H1 (cell line): Measurements from ENCODE around the gene SNTG2. TPM values are rescaled to one million over a fixed set of nuclear protein-coding genes. Genes with fewer than 3 reads are reported as not detected.

ENCODE experiments used
- CTCF ChIA-PET: fragments of 300-600 bp; sonication (Branson Sonifier 250); formaldehyde crosslinking; loops from one replicate; lab custom pipeline; 2021; ENCODE audit not compliant: partially characterized antibody; lab: Charles Lee
- POLR2A ChIA-PET: fragments of 300-600 bp; sonication (Branson Sonifier 250); formaldehyde crosslinking; loops from one replicate; lab custom pipeline; 2021; ENCODE audit warnings: inconsistent platforms; ENCODE audit not compliant: partially characterized antibody; lab: Charles Lee
- DNase-seq, 2 experiments: peaks; one replicate each; pipeline versions ENCODE4 v3.0.0 to v3.0.0-alpha.2; 2010 to 2022; ENCODE audit warnings: low spot score in 2 of 2, low read depth in 1 of 2, mixed read lengths in 1 of 2
- FAIRE-seq: peaks from 2 replicates; lab custom pipeline; 2011; peaks lifted over from hg19 to GRCh38; lab: Jason Lieb, UNC
- H2AFZ ChIP-seq: 2 replicates; pipeline ENCODE4 v1.8.1; 2012; ENCODE audit warnings: low read length, inconsistent platforms
- H2AK5ac ChIP-seq: 2 replicates; pipeline ENCODE4 v1.6.1; 2013; ENCODE audit warnings: low read depth, low read length
- H2BK120ac ChIP-seq: replicated peaks from 2 replicates; pipeline ENCODE3; 2013; ENCODE audit warnings: low read depth, low read length, inconsistent platforms
- H2BK12ac ChIP-seq: 2 replicates; pipeline ENCODE4 v1.6.1; 2013; ENCODE audit warnings: low read depth, low read length
- H2BK15ac ChIP-seq: 2 replicates; pipeline ENCODE4 v1.6.1; 2013; ENCODE audit warnings: low read length
- H2BK20ac ChIP-seq: 2 replicates; pipeline ENCODE4 v1.6.1; 2013; ENCODE audit warnings: low read length
- H2BK5ac ChIP-seq: 2 replicates; pipeline ENCODE4 v1.6.1; 2013; ENCODE audit warnings: low read depth, low read length
- H3K14ac ChIP-seq: 2 replicates; pipeline ENCODE4 v1.6.1; 2013; ENCODE audit warnings: inconsistent platforms; ENCODE audit not compliant: insufficient read length
- H3K18ac ChIP-seq: 2 replicates; pipeline ENCODE4 v1.6.1; 2013; ENCODE audit warnings: low read length; ENCODE audit errors: extremely low read depth
- H3K23ac ChIP-seq: 2 replicates; pipeline ENCODE4 v1.6.1; 2013; ENCODE audit warnings: inconsistent platforms; ENCODE audit not compliant: insufficient read length
- H3K23me2 ChIP-seq: 2 replicates; pipeline ENCODE4 v1.6.1; 2013; ENCODE audit warnings: low read depth, low read length
- H3K27ac ChIP-seq: 2 replicates; pipeline ENCODE4 v1.6.1; 2011; ENCODE audit warnings: low read depth, low read length, inconsistent platforms
- H3K27me3 ChIP-seq, 4 experiments: replicated peaks in 1 of 4; 1 replicate in 1 of 4; 2 replicates in 3 of 4; pipeline versions ENCODE4 v1.6.1 to v1.8.1; 2011 to 2013; ENCODE audit warnings: low read length in 3 of 4, mild to moderate bottlenecking in 3 of 4, inconsistent platforms in 2 of 4, mixed read lengths in 2 of 4, moderate library complexity in 1 of 4; ENCODE audit not compliant: control insufficient read depth in 3 of 4, insufficient read depth in 3 of 4; ENCODE audit errors: extremely low read depth in 1 of 4
- H3K36me3 ChIP-seq, 4 experiments: 2 replicates each; pipeline versions ENCODE4 v1.6.1 to v1.8.1; 2011 to 2013; ENCODE audit warnings: mild to moderate bottlenecking in 4 of 4, low read length in 3 of 4, moderate library complexity in 2 of 4, control low read depth in 1 of 4, inconsistent platforms in 1 of 4; ENCODE audit not compliant: insufficient read depth in 4 of 4, control insufficient read depth in 2 of 4
- H3K4ac ChIP-seq: replicated peaks from 2 replicates; pipeline ENCODE3; 2013; ENCODE audit warnings: low read length, low read depth, mixed read lengths, inconsistent platforms; ENCODE audit not compliant: insufficient read length
- H3K4me1 ChIP-seq, 4 experiments: replicated peaks in 1 of 4; 1 replicate in 1 of 4; 2 replicates in 3 of 4; pipeline versions ENCODE4 v1.6.1 to v1.8.1; 2011 to 2013; ENCODE audit warnings: low read length in 3 of 4, inconsistent platforms in 2 of 4, mixed read lengths in 1 of 4; ENCODE audit not compliant: insufficient read depth in 4 of 4, control insufficient read depth in 3 of 4
- H3K4me2 ChIP-seq, 2 experiments: 2 replicates each; pipeline versions ENCODE4 v1.6.1 to v1.8.1; 2011 to 2013; ENCODE audit warnings: low read depth in 2 of 2, low read length in 2 of 2, control low read depth in 1 of 2, inconsistent platforms in 1 of 2, mild to moderate bottlenecking in 1 of 2; ENCODE audit not compliant: insufficient read depth in 1 of 2
- H3K4me3 ChIP-seq, 4 experiments: fragments of 200-600, 300-600 bp in 1 of 4; sonication (generic), shearing (Covaris generic), sonication (Bioruptor Twin) in 1 of 4; 2 replicates each; pipeline versions ENCODE4 v1.5.1 to v1.8.1; 2011 to 2016; ENCODE audit warnings: low read length in 4 of 4, low read depth in 3 of 4, control low read depth in 2 of 4, inconsistent platforms in 2 of 4, mild to moderate bottlenecking in 2 of 4, mixed read lengths in 1 of 4, moderate library complexity in 1 of 4; ENCODE audit not compliant: insufficient read depth in 2 of 4; ENCODE audit errors: extremely low read depth in 1 of 4
- H3K56ac ChIP-seq: replicated peaks from 2 replicates; pipeline ENCODE3; 2013; ENCODE audit warnings: low read depth, mild to moderate bottlenecking, mixed read lengths, low read length, inconsistent platforms; ENCODE audit not compliant: insufficient read length
- H3K79me1 ChIP-seq: 2 replicates; pipeline ENCODE4 v1.6.1; 2013; ENCODE audit warnings: low read depth, low read length, control low read depth
- H3K79me2 ChIP-seq, 2 experiments: 2 replicates each; pipeline versions ENCODE4 v1.6.1 to v1.8.1; 2012 to 2013; ENCODE audit warnings: low read length in 2 of 2, mild to moderate bottlenecking in 2 of 2, inconsistent platforms in 1 of 2; ENCODE audit not compliant: insufficient read depth in 2 of 2, control insufficient read depth in 1 of 2
- H3K9ac ChIP-seq, 4 experiments: replicated peaks in 1 of 4; 1 replicate in 1 of 4; 2 replicates in 3 of 4; pipeline versions ENCODE4 v1.6.1 to v1.8.1; 2011 to 2013; ENCODE audit warnings: low read depth in 3 of 4, low read length in 3 of 4, control low read depth in 2 of 4, mild to moderate bottlenecking in 2 of 4, moderate library complexity in 2 of 4, inconsistent platforms in 1 of 4; ENCODE audit errors: extremely low read depth in 1 of 4
- H3K9me3 ChIP-seq, 2 experiments: 2 replicates each; pipeline versions ENCODE4 v1.6.1 to v1.8.1; 2012 to 2013; ENCODE audit warnings: mild to moderate bottlenecking in 2 of 2, moderate library complexity in 2 of 2, control low read depth in 1 of 2, inconsistent platforms in 1 of 2, low read depth in 1 of 2, low read length in 1 of 2, mixed read lengths in 1 of 2; ENCODE audit not compliant: insufficient read depth in 2 of 2
- H4K20me1 ChIP-seq, 2 experiments: replicated peaks in 1 of 2; 2 replicates each; pipeline versions ENCODE3 to v1.8.1; 2011 to 2013; ENCODE audit warnings: inconsistent platforms in 2 of 2, low read length in 2 of 2, mild to moderate bottlenecking in 1 of 2; ENCODE audit not compliant: insufficient read depth in 2 of 2, control insufficient read depth in 1 of 2
- H4K5ac ChIP-seq: 2 replicates; pipeline ENCODE4 v1.6.1; 2013; ENCODE audit warnings: low read length, low read depth, mixed read lengths, inconsistent platforms; ENCODE audit not compliant: insufficient read length
- H4K8ac ChIP-seq: 2 replicates; pipeline ENCODE4 v1.8.0; 2013; ENCODE audit warnings: mild to moderate bottlenecking, moderate library complexity, low read length, inconsistent platforms; ENCODE audit not compliant: insufficient read depth; ENCODE audit errors: extremely low read depth
- H4K91ac ChIP-seq: replicated peaks from 2 replicates; pipeline ENCODE3; 2013; ENCODE audit warnings: low read length, mixed read lengths, inconsistent platforms; ENCODE audit not compliant: insufficient read length
- SP4 ChIP-seq: IDR thresholded peaks from 2 replicates; pipeline ENCODE4 v1.6.1; 2012; ENCODE audit warnings: low read length, inconsistent platforms
- WGBS, 2 experiments: shearing (Covaris generic) in 1 of 2; methylation state at CpG; one replicate each; pipeline versions ENCODE4 v1.1.6 to v1.1.7; 2013 to 2015; ENCODE audit warnings: low lambda C conversion rate in 2 of 2, mixed read lengths in 2 of 2, inconsistent platforms in 1 of 2, low coverage in 1 of 2, missing lambda C conversion rate in 1 of 2; ENCODE audit not compliant: insufficient replicate concordance in 2 of 2, insufficient coverage in 1 of 2, insufficient read length in 1 of 2; ENCODE audit errors: extremely low coverage in 1 of 2, missing lambda C conversion rate in 1 of 2; 5-methylcytosine and 5-hydroxymethylcytosine counted together
- polyA plus RNA-seq, 7 experiments: library from polyadenylated mRNA; depleted of rRNA in 3 of 7; stranded (reverse) in 5 of 7; unstranded in 2 of 7; fragments of >200 nt in 5 of 7; fragments of 200-250 nt in 2 of 7; gene quantifications; 1 replicate in 5 of 7; 2 replicates in 1 of 7; 4 replicates in 1 of 7; pipeline versions ENCODE4 v1.2.1 to v1.2.3, GENCODE V29; 2011 to 2013; ENCODE audit warnings: missing spikeins in 2 of 7, mixed read lengths in 2 of 7
- total RNA-seq: library from RNA; stranded (reverse); fragmentation: NEBNext Ultra II Directional; extraction: Animal tissue kit (Norgen Biotek cat#: 25700); gene quantifications from 2 replicates; pipeline ENCODE4 v1.2.1, GENCODE V29; 2021

The SNTG2 gene
- total and polyA plus RNA-seq, 2 of the 8 experiments (the other 6 are each of a cell fraction or from before 2014, with no cell fraction given) = 6.6 to 18.1 TPM

DNA sequence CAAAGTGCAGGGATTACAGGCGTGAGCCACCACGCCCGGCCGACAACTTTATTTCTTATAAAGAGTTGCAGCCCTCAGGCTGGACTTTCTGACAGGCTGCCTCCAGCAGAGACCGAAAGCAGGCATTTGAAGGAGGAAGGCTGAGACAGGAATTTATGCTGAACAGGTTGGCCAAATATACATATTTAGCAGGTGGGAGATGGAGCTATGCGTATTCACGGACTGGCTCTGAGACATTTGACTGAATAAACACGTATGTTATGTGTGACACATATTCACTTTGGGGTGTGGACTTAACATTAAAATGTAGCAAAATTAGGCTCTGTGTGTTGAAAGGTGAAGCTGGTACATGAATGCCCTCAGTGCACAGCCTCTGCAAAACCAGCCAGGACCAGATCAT, 65.9 kb downstream of the SNTG2 start:
- Histone ChIP-seq H3K4me3 (no peak overlapping the region), H3K56ac (no peak overlapping the region), H3K4ac (no peak overlapping the region), H2BK12ac (no peak overlapping the region), H2AK5ac (no peak overlapping the region), H3K4me2 (no peak overlapping the region), H4K8ac (no peak overlapping the region), H3K27me3 (no peaks in the 10 kb centered on the region), H2BK5ac (no peak overlapping the region), H3K23me2 (no peaks in the 10 kb centered on the region; the same call in 1 of the 2 replicates), H3K18ac (no peak overlapping the region), H3K27ac (no peak overlapping the region), H3K36me3 (no peaks in the 10 kb centered on the region; a peak in 2 of 8 replicates), H3K79me1 (peaks cover 3% of the 10 kb centered on the region; the same call in 1 of the 2 replicates), H2BK120ac (no peak overlapping the region), H3K9me3 (no peaks in the 10 kb centered on the region), H3K23ac (no peak overlapping the region), H4K5ac (no peak overlapping the region), H3K79me2 (peaks cover 5 to 36% of the 10 kb centered on the region in 2 experiments; a peak in 3 of 4 replicates), H4K20me1 (peaks cover 15 to 16% of the 10 kb centered on the region in 2 experiments), H3K4me1 (peaks cover 0 to 5% (median 2%) of the 10 kb centered on the region in 4 experiments; a peak in 3 of 7 replicates), H2AFZ (no peak overlapping the region), H3K9ac (no peak overlapping the region), H4K91ac (no peak overlapping the region), H2BK15ac (no peak overlapping the region), H3K14ac (no peak overlapping the region), H2BK20ac (no peak overlapping the region)
- POLR2A ChIA-PET = no interaction called here
- CTCF ChIA-PET = interaction anchor here (0.7 to 1.3 kb wide), 4 partner anchors 31 to 301 kb away, joined by 3 to 4 read pairs (median 3); no protein-coding TSS in a partner anchor
- FAIRE-seq (no peak), DNase-seq (no peak)
- TF ChIP-seq SP4 = no peak
- WGBS, 2 experiments = 89% methylated on average over 8 of the region's 8 CpGs; no CpG with 5 or more reads in 1 of the 2 experiments
